GM23248 (cell line): ENCODE results near the gene OTX2. TPM values are rescaled to one million over a fixed set of nuclear protein-coding genes. Genes with fewer than 3 reads are reported as not detected.

ENCODE experiments used
- DNase-seq: peaks from one replicate; pipeline ENCODE4 v3.0.0-alpha.2; 2015
- H2AFZ ChIP-seq: fragments of 200-600 bp; sonication (generic); 2 replicates; pipeline ENCODE4 v1.6.1; 2016; ENCODE audit warnings: antibody characterized with exemption
- H3F3A ChIP-seq: fragments of 200-600 bp; sonication (generic); 2 replicates; pipeline ENCODE4 v1.6.1; 2016; ENCODE audit warnings: mild to moderate bottlenecking, antibody characterized with exemption, mixed run types; ENCODE audit not compliant: insufficient read depth
- H3K27ac ChIP-seq: fragments of 200-600 bp; sonication (generic); 2 replicates; pipeline ENCODE4 v1.5.1; 2016; ENCODE audit warnings: mild to moderate bottlenecking
- H3K27me3 ChIP-seq: fragments of 200-600 bp; sonication (generic); replicated peaks from 2 replicates; pipeline ENCODE4 v1.6.1; 2016; ENCODE audit warnings: mild to moderate bottlenecking; ENCODE audit not compliant: insufficient read depth
- H3K36me3 ChIP-seq: fragments of 200-600 bp; sonication (generic); 2 replicates; pipeline ENCODE4 v1.6.1; 2016; ENCODE audit warnings: low read depth, mild to moderate bottlenecking
- H3K4me1 ChIP-seq: fragments of 200-600 bp; sonication (generic); 2 replicates; pipeline ENCODE4 v1.6.1; 2016; ENCODE audit warnings: mild to moderate bottlenecking; ENCODE audit not compliant: insufficient read depth
- H3K4me2 ChIP-seq: fragments of 200-600 bp; sonication (generic); one replicate; pipeline ENCODE4 v1.6.1; 2016; ENCODE audit warnings: mild to moderate bottlenecking; ENCODE audit not compliant: unreplicated experiment
- H3K4me3 ChIP-seq: fragments of 200-600 bp; sonication (generic); 2 replicates; pipeline ENCODE4 v1.5.1; 2016; ENCODE audit warnings: mild to moderate bottlenecking
- H3K79me2 ChIP-seq: fragments of 200-600 bp; sonication (generic); 2 replicates; pipeline ENCODE4 v1.6.1; 2016; ENCODE audit warnings: mild to moderate bottlenecking; ENCODE audit not compliant: insufficient read depth
- H3K9ac ChIP-seq: fragments of 200-600 bp; sonication (generic); 2 replicates; pipeline ENCODE4 v1.6.1; 2016; ENCODE audit warnings: mild to moderate bottlenecking
- H3K9me2 ChIP-seq: fragments of 200-600 bp; sonication (generic); 2 replicates; pipeline ENCODE4 v1.6.1; 2016; ENCODE audit warnings: mixed run types, mild to moderate bottlenecking, moderate library complexity; ENCODE audit not compliant: insufficient read depth
- H3K9me3 ChIP-seq: fragments of 200-600 bp; sonication (generic); one replicate; pipeline ENCODE4 v1.6.1; 2017; ENCODE audit warnings: low read depth
- H4K20me1 ChIP-seq: fragments of 200-600 bp; sonication (generic); 2 replicates; pipeline ENCODE4 v1.6.0; 2016; ENCODE audit not compliant: insufficient read depth
- EZH2 ChIP-seq: fragments of 200-600 bp; sonication (generic); IDR thresholded peaks from 2 replicates; pipeline ENCODE4 v1.6.1; 2018; ENCODE audit warnings: antibody characterized with exemption, mild to moderate bottlenecking; ENCODE audit not compliant: insufficient read depth, poor library complexity, severe bottlenecking
- EZH2phosphoT487 ChIP-seq: fragments of 200-600 bp; sonication (generic); IDR thresholded peaks from 2 replicates; pipeline ENCODE4 v1.6.1; 2018; ENCODE audit warnings: antibody characterized with exemption, moderate library complexity, mild to moderate bottlenecking, low read depth; ENCODE audit not compliant: insufficient read depth
- WGBS, 2 experiments: methylation state at CpG; one replicate each; pipeline ENCODE4 v1.1.6; 2015 to 2017; ENCODE audit warnings: low lambda C conversion rate in 2 of 2, low coverage in 1 of 2; ENCODE audit errors: missing lambda C conversion rate in 2 of 2; 5-methylcytosine and 5-hydroxymethylcytosine counted together
- in situ Hi-C: fragments of 300-500 bp; cut with MboI; formaldehyde crosslinking; loops from 2 replicates; pipeline ENCODE4 v1.15.0; 2020
- polyA plus RNA-seq: library from polyadenylated mRNA; unstranded; fragments of >200 nt; fragmentation: Nextera tagmentation; extraction: Ambion mirVana; gene quantifications from 2 replicates; pipeline ENCODE4 v1.2.1, GENCODE V29; 2016
- total RNA-seq: library from RNA; depleted of rRNA; stranded (reverse); fragments of >200 nt; shearing (Covaris generic); gene quantifications from 2 replicates; pipeline ENCODE4 v1.2.3, GENCODE V29; 2014

OTX2 gene
- total and polyA plus RNA-seq, 2 experiments from 2014 or later = not detected

GRCh38 chr14:56796259-56796658 is 14.0 kb downstream of the OTX2 start:
- WGBS, 2 experiments = 36 to 38% methylated on average over 4 of the region's 4 CpGs
- no peak overlapping the region for H3K4me2 ChIP-seq
- H2AFZ ChIP-seq = no peak overlapping the region
- in situ Hi-C loops = no loop called here
- H3K4me3 ChIP-seq = no peak overlapping the region
- no peak overlapping the region for H3K9ac ChIP-seq
- H3K9me3 ChIP-seq = no peaks in the 10 kb centered on the region
- no peak overlapping the region for H3K27ac ChIP-seq
- H3K36me3 ChIP-seq = no peaks in the 10 kb centered on the region
- TF ChIP-seq EZH2phosphoT487 (no peak), EZH2 (no peak)
- no peaks in the 10 kb centered on the region for H3F3A ChIP-seq
- no peak for DNase-seq
- no peaks in the 10 kb centered on the region for H4K20me1 ChIP-seq
- H3K27me3 ChIP-seq = peaks cover 73% of the 10 kb centered on the region
- no peaks in the 10 kb centered on the region for H3K79me2 ChIP-seq
- H3K9me2 ChIP-seq = no peaks in the 10 kb centered on the region
- H3K4me1 ChIP-seq = no peaks in the 10 kb centered on the region

- Histone ChIP-seq H3K27ac (no peak overlapping the region), H3K4me3 (no peak overlapping the region), H3K79me2 (no peaks in the 10 kb centered on the region), H3F3A (no peaks in the 10 kb centered on the region), H2AFZ (no peak overlapping the region), H3K4me1 (no peaks in the 10 kb centered on the region), H4K20me1 (no peaks in the 10 kb centered on the region), H3K4me2 (no peak overlapping the region), H3K9me3 (no peaks in the 10 kb centered on the region), H3K36me3 (no peaks in the 10 kb centered on the region), H3K9me2 (no peaks in the 10 kb centered on the region), H3K9ac (no peak overlapping the region), H3K27me3 (peaks cover 63% of the 10 kb centered on the region)
- 10 to 13% methylated on average over 17 of the region's 17 CpGs for WGBS, 2 experiments
- in situ Hi-C loops = no loop called here
- DNase-seq = no peak
- no peak for TF ChIP-seq EZH2
- TF ChIP-seq EZH2phosphoT487 = no peak
These were observed 15.0 kb downstream of the OTX2 start for GRCh38 chr14:56795284-56795622.

- H4K20me1 ChIP-seq = no peaks in the 10 kb centered on the region
- no peaks in the 10 kb centered on the region for H3K9me3 ChIP-seq
- no peak overlapping the region for H3K4me2 ChIP-seq
- in situ Hi-C loops = no loop called here
- no peak overlapping the region for H2AFZ ChIP-seq
- no peaks in the 10 kb centered on the region for H3K36me3 ChIP-seq
- DNase-seq = no peak
- H3F3A ChIP-seq = no peaks in the 10 kb centered on the region
- H3K4me3 ChIP-seq = no peak overlapping the region
- H3K27ac ChIP-seq = no peak overlapping the region
- H3K9ac ChIP-seq = no peak overlapping the region
- 4 to 5% methylated on average over 53 to 55 of the region's 56 CpGs for WGBS, 2 experiments
- TF ChIP-seq EZH2phosphoT487 (no peak), EZH2 (no peak)
- H3K79me2 ChIP-seq = no peaks in the 10 kb centered on the region
- H3K4me1 ChIP-seq = no peaks in the 10 kb centered on the region
- H3K27me3 ChIP-seq = peaks cover 58% of the 10 kb centered on the region
- no peaks in the 10 kb centered on the region for H3K9me2 ChIP-seq
These were observed 15.6 kb downstream of the OTX2 start for GRCh38 chr14:56794557-56795283.

- Histone ChIP-seq H3F3A (no peaks in the 10 kb centered on the region), H3K4me3 (no peak overlapping the region), H3K27ac (no peak overlapping the region), H3K4me2 (no peak overlapping the region), H2AFZ (no peak overlapping the region), H4K20me1 (no peaks in the 10 kb centered on the region), H3K27me3 (peaks cover 52% of the 10 kb centered on the region), H3K79me2 (no peaks in the 10 kb centered on the region), H3K36me3 (no peaks in the 10 kb centered on the region), H3K9me3 (no peaks in the 10 kb centered on the region), H3K9me2 (no peaks in the 10 kb centered on the region), H3K4me1 (no peaks in the 10 kb centered on the region), H3K9ac (no peak overlapping the region)
- no peak for DNase-seq
- in situ Hi-C loops = no loop called here
- WGBS, 2 experiments = 13 to 15% methylated on average over 23 to 24 of the region's 33 CpGs
- no peak for TF ChIP-seq EZH2phosphoT487
- no peak for TF ChIP-seq EZH2
These were observed 16.2 kb downstream of the OTX2 start for GRCh38 chr14:56794088-56794556.

GRCh38 chr14:56789955-56790354 is 20.3 kb downstream of the OTX2 start:
- Histone ChIP-seq H4K20me1 (no peaks in the 10 kb centered on the region), H3F3A (no peaks in the 10 kb centered on the region), H3K4me3 (no peak overlapping the region), H3K4me2 (no peak overlapping the region), H3K9me2 (no peaks in the 10 kb centered on the region), H3K4me1 (no peaks in the 10 kb centered on the region), H3K9ac (no peak overlapping the region), H3K36me3 (no peaks in the 10 kb centered on the region), H3K79me2 (no peaks in the 10 kb centered on the region), H3K27me3 (peaks cover 12% of the 10 kb centered on the region), H3K9me3 (no peaks in the 10 kb centered on the region), H3K27ac (no peak overlapping the region), H2AFZ (no peak overlapping the region)
- in situ Hi-C loops = no loop called here
- WGBS, 2 experiments = 29 to 36% methylated on average over 1 of the region's 1 CpG
- DNase-seq = no peak
- TF ChIP-seq EZH2phosphoT487 (no peak), EZH2 (no peak)
